SW 1271 (cell line): ENCODE results near the gene FNDC7.
"Not testable (repeated sequence)": the region's sequence is repeated elsewhere in the genome, so short reads cannot be mapped to it uniquely, and the experiment has no call there.

Experiments
- DNase-seq, 2 experiments: peaks; one replicate each; lab custom pipeline; 2025; lab: John Stamatoyannopoulos, UW

FNDC7 gene

GRCh38 chr1:108742253-108742652 is 29.5 kb downstream of the FNDC7 start:
- no peak for DNase-seq

GRCh38 chr1:108745980-108746381 is 33.3 kb downstream of the FNDC7 start:
- DNase-seq, result no peak

- DNase-seq, result peak; percentile 66 to 90
Measured at GRCh38 chr1:108746382-108747170, 33.9 kb downstream of the FNDC7 start, which contains the start of gene STXBP3. TSS of gene STXBP3 (plus strand) at chr1:108746674. CDS start at chr1:108746738, 64 bp downstream.

- peak; percentile 67 to 83 for DNase-seq
Measured at GRCh38 chr1:108747171-108747850, 34.6 kb downstream of the FNDC7 start.

GRCh38 chr1:108747898-108748297 is 35.2 kb downstream of the FNDC7 start:
- no peak for DNase-seq

GRCh38 chr1:108749081-108749480 is 36.4 kb downstream of the FNDC7 start:
- no peak for DNase-seq

GRCh38 chr1:108750476-108751181 is 37.9 kb downstream of the FNDC7 start:
- DNase-seq, result no peak

GRCh38 chr1:108753363-108753762 is 40.7 kb downstream of the FNDC7 start:
- no peak for DNase-seq

- no peak for DNase-seq
Measured at GRCh38 chr1:108758796-108759195, 46.1 kb downstream of the FNDC7 start.

GRCh38 chr1:108767115-108767514 is 54.4 kb downstream of the FNDC7 start:
- DNase-seq, result no peak

GRCh38 chr1:108767708-108768107 is 55.0 kb downstream of the FNDC7 start:
- no peak for DNase-seq

- no peak for DNase-seq
Measured at GRCh38 chr1:108777839-108778238, 65.1 kb downstream of the FNDC7 start.

GRCh38 chr1:108779455-108779854 is 66.7 kb downstream of the FNDC7 start:
- no peak for DNase-seq

GRCh38 chr1:108780937-108781574 is 68.3 kb downstream of the FNDC7 start:
- DNase-seq, result no peak

GRCh38 chr1:108781575-108781944 is 68.9 kb downstream of the FNDC7 start:
- DNase-seq, result not testable (repeated sequence)

- DNase-seq, result no peak
Measured at GRCh38 chr1:108785264-108785663, 72.6 kb downstream of the FNDC7 start.

GRCh38 chr1:108785880-108786279 is 73.2 kb downstream of the FNDC7 start:
- DNase-seq, result no peak

- DNase-seq, result no peak
Measured at GRCh38 chr1:108791790-108792189, 79.1 kb downstream of the FNDC7 start.
